ENCODE measurements around the gene ZMYM4.

The ZMYM4 gene

DNA sequence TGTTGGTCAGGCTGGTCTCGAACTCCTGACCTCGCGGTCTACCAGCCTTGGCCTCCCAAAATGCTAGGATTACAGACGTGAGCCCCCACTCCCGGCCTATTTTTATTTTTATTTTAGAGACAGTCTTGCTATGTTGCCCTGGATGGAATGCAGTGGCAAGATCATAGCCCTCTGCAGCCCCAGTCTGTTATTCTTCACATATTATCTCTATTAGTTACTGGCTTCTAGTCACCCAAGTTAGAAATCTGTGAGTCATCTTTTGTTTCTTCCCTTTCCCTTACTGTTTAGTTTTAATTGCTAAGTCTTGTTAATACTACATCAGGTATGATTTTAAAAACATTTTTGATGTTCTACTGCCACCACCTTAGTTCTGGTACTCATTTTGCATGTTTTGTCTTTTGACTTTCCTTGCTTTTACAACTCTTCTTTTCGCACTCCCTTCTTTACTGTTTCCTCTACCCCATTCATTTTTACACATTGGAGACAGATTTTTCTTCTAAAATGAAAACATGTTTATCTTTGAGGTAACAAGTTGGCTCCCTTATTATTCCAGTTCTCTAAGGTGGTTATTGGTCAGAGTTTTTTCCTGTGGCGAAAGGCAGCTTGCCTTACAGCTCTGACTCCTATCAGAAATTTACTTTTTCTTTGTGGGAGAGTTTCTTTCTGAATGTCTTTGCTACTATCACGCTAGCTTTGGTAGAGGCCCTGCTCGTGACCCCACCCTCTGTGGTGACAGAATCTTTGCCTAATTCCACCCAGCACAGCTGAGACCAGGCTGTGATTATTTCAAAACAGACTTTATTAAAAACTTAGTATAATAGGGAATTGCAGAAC lies 19.5 kb downstream of the ZMYM4 start:
- TF ChIP-seq YY1 (IDR thresholded peaks at IDR 0.05; ENCODE audit: low read depth) (no peak), NFIC (IDR thresholded peaks at IDR 0.05) (no peak), REST (IDR thresholded peaks at IDR 0.05; ENCODE audit: low read depth) (no peak), RAD21 (IDR thresholded peaks at IDR 0.05; ENCODE audit: low read depth) (no peak), CEBPB (IDR thresholded peaks at IDR 0.05) (no peak), ZBTB7A (IDR thresholded peaks at IDR 0.05; ENCODE audit: low read depth) (no peak), TAF1 (IDR thresholded peaks at IDR 0.05; ENCODE audit: low read depth) (no peak), TCF12 (IDR thresholded peaks at IDR 0.05; ENCODE audit: low read depth) (no peak), CREB1 (IDR thresholded peaks at IDR 0.05; ENCODE audit: low read depth) (no peak), EP300 (IDR thresholded peaks at IDR 0.05; ENCODE audit: borderline replicate concordance) (no peak), TEAD4 (IDR thresholded peaks at IDR 0.05) (no peak), FOXM1 (IDR thresholded peaks at IDR 0.05; ENCODE audit: borderline replicate concordance, low read depth) (no peak), EGR1 (IDR thresholded peaks at IDR 0.05) (no peak)
- TF ChIP-seq, protein P1, sequence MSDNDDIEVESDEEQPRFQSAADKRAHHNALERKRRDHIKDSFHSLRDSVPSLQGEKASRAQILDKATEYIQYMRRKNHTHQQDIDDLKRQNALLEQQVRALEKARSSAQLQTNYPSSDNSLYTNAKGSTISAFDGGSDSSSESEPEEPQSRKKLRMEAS (IDR thresholded peaks at IDR 0.05): no peak
- TF ChIP-seq, protein P2, sequence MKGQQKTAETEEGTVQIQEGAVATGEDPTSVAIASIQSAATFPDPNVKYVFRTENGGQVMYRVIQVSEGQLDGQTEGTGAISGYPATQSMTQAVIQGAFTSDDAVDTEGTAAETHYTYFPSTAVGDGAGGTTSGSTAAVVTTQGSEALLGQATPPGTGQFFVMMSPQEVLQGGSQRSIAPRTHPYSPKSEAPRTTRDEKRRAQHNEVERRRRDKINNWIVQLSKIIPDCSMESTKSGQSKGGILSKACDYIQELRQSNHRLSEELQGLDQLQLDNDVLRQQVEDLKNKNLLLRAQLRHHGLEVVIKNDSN (IDR thresholded peaks at IDR 0.05): no peak

DNA sequence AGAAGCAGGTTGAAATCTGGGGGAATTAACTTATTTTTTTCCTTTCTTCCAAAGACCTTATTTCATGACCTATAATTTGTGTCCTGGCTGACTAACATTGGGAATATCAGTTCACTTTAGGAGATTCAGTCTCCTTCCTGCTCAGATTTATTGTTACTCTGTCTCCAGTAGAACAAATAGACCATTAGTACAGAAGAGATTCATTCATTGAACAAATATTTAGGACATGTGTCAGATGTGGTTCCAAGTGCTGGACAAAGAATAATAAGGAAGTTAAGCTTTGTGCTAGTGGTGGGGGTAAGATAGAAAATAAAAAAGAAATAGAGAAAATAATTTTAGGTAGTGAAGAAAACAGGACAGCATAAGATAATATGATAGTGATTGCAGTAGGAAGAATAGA lies 20.3 kb downstream of the ZMYM4 start:
- TF ChIP-seq ZBTB7A (IDR thresholded peaks at IDR 0.05; ENCODE audit: low read depth): no peak
- TF ChIP-seq REST (IDR thresholded peaks at IDR 0.05; ENCODE audit: low read depth): no peak
- TF ChIP-seq EGR1 (IDR thresholded peaks at IDR 0.05): no peak
- TF ChIP-seq EP300 (IDR thresholded peaks at IDR 0.05; ENCODE audit: borderline replicate concordance): no peak

DNA sequence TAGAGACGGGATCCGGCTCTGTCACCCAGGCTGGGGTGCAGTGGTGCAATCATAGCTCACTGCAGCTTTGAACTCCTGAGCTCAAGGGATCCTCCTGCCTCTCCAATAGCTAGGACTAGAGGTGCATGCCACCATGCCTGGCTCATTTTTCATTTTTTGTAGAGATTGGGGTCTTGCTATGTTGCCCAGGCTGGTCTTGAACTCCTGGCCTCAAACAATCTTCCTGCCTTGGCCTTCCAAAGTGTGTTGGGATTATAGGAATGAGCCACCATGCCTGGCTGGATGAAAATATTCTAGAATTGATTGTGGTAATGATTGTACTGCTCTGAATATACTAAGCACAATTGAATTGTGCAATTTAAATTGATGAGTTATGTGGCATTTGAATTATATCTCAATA lies 21.9 kb downstream of the ZMYM4 start:
- TF ChIP-seq NFIC (IDR thresholded peaks at IDR 0.05) (no peak), TAF1 (IDR thresholded peaks at IDR 0.05; ENCODE audit: low read depth) (no peak), RAD21 (IDR thresholded peaks at IDR 0.05; ENCODE audit: low read depth) (no peak), YY1 (IDR thresholded peaks at IDR 0.05; ENCODE audit: low read depth) (no peak), REST (IDR thresholded peaks at IDR 0.05; ENCODE audit: low read depth) (no peak), ZBTB7A (IDR thresholded peaks at IDR 0.05; ENCODE audit: low read depth) (no peak)
- TF ChIP-seq, protein P2 (IDR thresholded peaks at IDR 0.05): no peak

DNA sequence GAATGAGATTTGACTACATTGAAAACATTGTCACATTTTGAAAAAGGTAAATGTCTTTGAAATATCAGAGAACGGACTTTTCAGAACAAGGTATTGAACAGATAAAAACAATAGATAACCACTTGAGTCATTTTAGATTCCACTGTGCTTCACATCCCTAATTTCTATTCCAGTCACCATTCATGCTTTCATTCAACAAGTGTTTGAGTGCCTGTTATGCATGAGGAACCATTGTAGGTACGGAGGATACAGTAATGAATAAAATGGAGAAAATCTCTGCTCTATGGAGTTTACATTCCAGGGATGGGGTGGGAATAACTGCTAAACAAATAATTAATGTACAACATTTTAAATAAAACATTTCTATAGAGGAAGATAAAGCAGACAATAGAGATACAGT lies 26.3 kb downstream of the ZMYM4 start:
- TF ChIP-seq, protein P2 (IDR thresholded peaks at IDR 0.05): no peak
- TF ChIP-seq FOXM1 (IDR thresholded peaks at IDR 0.05; ENCODE audit: borderline replicate concordance, low read depth) (no peak), TCF12 (IDR thresholded peaks at IDR 0.05; ENCODE audit: low read depth) (no peak), TAF1 (IDR thresholded peaks at IDR 0.05; ENCODE audit: low read depth) (no peak), EP300 (IDR thresholded peaks at IDR 0.05; ENCODE audit: borderline replicate concordance) (no peak), REST (IDR thresholded peaks at IDR 0.05; ENCODE audit: low read depth) (no peak), RAD21 (IDR thresholded peaks at IDR 0.05; ENCODE audit: low read depth) (no peak), CEBPB (IDR thresholded peaks at IDR 0.05) (no peak), CREB1 (IDR thresholded peaks at IDR 0.05; ENCODE audit: low read depth) (no peak), ZBTB7A (IDR thresholded peaks at IDR 0.05; ENCODE audit: low read depth) (no peak), EGR1 (IDR thresholded peaks at IDR 0.05) (no peak), NFIC (IDR thresholded peaks at IDR 0.05) (no peak), TEAD4 (IDR thresholded peaks at IDR 0.05) (no peak), YY1 (IDR thresholded peaks at IDR 0.05; ENCODE audit: low read depth) (no peak)
- TF ChIP-seq, protein P1 (IDR thresholded peaks at IDR 0.05): no peak

All from Ishikawa (cell line).